IMR-90 (cell line): ENCODE measurements around the gene LYSMD4. TPM values are rescaled to one million over a fixed set of nuclear protein-coding genes. Genes with fewer than 3 reads are reported as not detected.

Experiments
- ATAC-seq: fragments of 200-7000 bp; cut with Tn5 transposase; 2 replicates; pipeline ENCODE4 v1.9.1; 2020; ENCODE audit warnings: low read depth, mild to moderate bottlenecking, moderate library complexity
- BruUV-seq: library from RNA; stranded (reverse); fragments of 400-500 nt; replicated peaks from 2 replicates; lab custom pipeline; 2021; lab: Mats Ljungman, UMichigan
- CTCF ChIA-PET: fragments of 300-600 bp; formaldehyde crosslinking; extraction: SDS; loops from one replicate; lab custom pipeline; 2021; ENCODE audit warnings: antibody characterized with exemption; lab: Yijun Ruan, JAX
- POLR2A ChIA-PET: fragments of 300-600 bp; sonication (Branson Sonifier 250); formaldehyde crosslinking; loops from one replicate; lab custom pipeline; 2022; ENCODE audit warnings: antibody characterized with exemption; ENCODE audit not compliant: unreplicated experiment; lab: Charles Lee
- DNase-seq: peaks from one replicate; pipeline ENCODE4 v3.0.0; 2013
- H2AFZ ChIP-seq: replicated peaks from 2 replicates; pipeline ENCODE3; 2013; ENCODE audit warnings: low read length, mild to moderate bottlenecking; ENCODE audit not compliant: poor library complexity
- H2AK5ac ChIP-seq: 2 replicates; pipeline ENCODE4 v1.6.1; 2013; ENCODE audit warnings: low read depth, low read length, inconsistent platforms
- H2AK9ac ChIP-seq: replicated peaks from 2 replicates; pipeline ENCODE3; 2013; ENCODE audit warnings: mild to moderate bottlenecking, low read depth, low read length, moderate library complexity; ENCODE audit not compliant: poor library complexity
- H2BK120ac ChIP-seq: 2 replicates; pipeline ENCODE4 v1.6.1; 2013; ENCODE audit warnings: low read depth, low read length, inconsistent platforms
- H2BK15ac ChIP-seq: 3 replicates; pipeline ENCODE4 v1.6.1; 2013; ENCODE audit warnings: low read depth, low read length, inconsistent platforms
- H2BK20ac ChIP-seq: 2 replicates; pipeline ENCODE4 v1.6.1; 2013; ENCODE audit warnings: low read depth, mild to moderate bottlenecking, inconsistent platforms, low read length, moderate library complexity
- H2BK5ac ChIP-seq: 2 replicates; pipeline ENCODE4 v1.6.1; 2013; ENCODE audit warnings: mild to moderate bottlenecking, low read depth, low read length, inconsistent platforms; ENCODE audit not compliant: poor library complexity, severe bottlenecking
- H3K14ac ChIP-seq: replicated peaks from 2 replicates; pipeline ENCODE4 v1.6.1; 2013; ENCODE audit warnings: low read depth, low read length, inconsistent platforms
- H3K18ac ChIP-seq: 2 replicates; pipeline ENCODE4 v1.6.1; 2013; ENCODE audit warnings: low read depth, low read length, control low read depth
- H3K23ac ChIP-seq: 2 replicates; pipeline ENCODE4 v1.6.1; 2013; ENCODE audit warnings: low read depth, low read length, inconsistent platforms
- H3K27ac ChIP-seq: 2 replicates; pipeline ENCODE4 v1.5.1; 2013; ENCODE audit warnings: mild to moderate bottlenecking, control low read depth, low read length; ENCODE audit not compliant: insufficient read depth
- H3K27me3 ChIP-seq: 2 replicates; pipeline ENCODE4 v1.6.1; 2013; ENCODE audit warnings: low read length; ENCODE audit not compliant: control insufficient read depth, insufficient read depth
- H3K36me3 ChIP-seq: 2 replicates; pipeline ENCODE4 v1.6.1; 2013; ENCODE audit warnings: low read length, mixed read lengths; ENCODE audit not compliant: control insufficient read depth, insufficient read depth
- H3K4ac ChIP-seq: 2 replicates; pipeline ENCODE4 v1.6.1; 2013; ENCODE audit warnings: low read depth, low read length, inconsistent platforms
- H3K4me1 ChIP-seq: 2 replicates; pipeline ENCODE4 v1.6.1; 2013; ENCODE audit warnings: low read length, mixed read lengths; ENCODE audit not compliant: control insufficient read depth, insufficient read depth
- H3K4me2 ChIP-seq: 2 replicates; pipeline ENCODE4 v1.6.1; 2013; ENCODE audit warnings: low read depth, mild to moderate bottlenecking, control low read depth, low read length, moderate library complexity
- H3K4me3 ChIP-seq: 2 replicates; pipeline ENCODE4 v1.5.1; 2013; ENCODE audit warnings: low read depth, mild to moderate bottlenecking, control low read depth, low read length, moderate library complexity; ENCODE audit not compliant: insufficient read depth
- H3K56ac ChIP-seq: 2 replicates; pipeline ENCODE4 v1.6.1; 2013; ENCODE audit warnings: low read length, inconsistent platforms; ENCODE audit not compliant: insufficient read depth; ENCODE audit errors: extremely low read depth
- H3K79me1 ChIP-seq, 2 experiments: 2 replicates each; pipeline ENCODE4 v1.6.1; 2013; ENCODE audit warnings: low read length in 2 of 2, inconsistent platforms in 1 of 2, low read depth in 1 of 2
- H3K9ac ChIP-seq: 2 replicates; pipeline ENCODE4 v1.6.1; 2013; ENCODE audit warnings: low read depth, low read length, control low read depth
- H3K9me1 ChIP-seq: 2 replicates; pipeline ENCODE4 v1.6.1; 2013; ENCODE audit warnings: low read length, inconsistent platforms; ENCODE audit not compliant: insufficient read depth
- H3K9me3 ChIP-seq: 2 replicates; pipeline ENCODE4 v1.6.1; 2013; ENCODE audit warnings: low read length; ENCODE audit not compliant: control insufficient read depth, insufficient read depth
- H4K20me1 ChIP-seq: 2 replicates; pipeline ENCODE4 v1.6.1; 2013; ENCODE audit warnings: low read length, inconsistent platforms; ENCODE audit not compliant: insufficient read depth
- H4K5ac ChIP-seq: 2 replicates; pipeline ENCODE4 v1.6.1; 2013; ENCODE audit warnings: mild to moderate bottlenecking, low read depth, low read length, control low read depth
- H4K8ac ChIP-seq, 2 experiments: 2 replicates each; pipeline ENCODE4 v1.6.1; 2013; ENCODE audit warnings: low read depth in 2 of 2, low read length in 2 of 2, control low read depth in 1 of 2, inconsistent platforms in 1 of 2
- H4K91ac ChIP-seq: 2 replicates; pipeline ENCODE4 v1.6.1; 2013; ENCODE audit warnings: low read depth, low read length, inconsistent platforms; ENCODE audit not compliant: insufficient read depth
- CEBPB ChIP-seq: IDR thresholded peaks from 2 replicates; pipeline ENCODE4 v1.6.1; 2012; ENCODE audit warnings: low read depth, low read length, improper control_type of control experiment
- CHD1 ChIP-seq: IDR thresholded peaks from 2 replicates; pipeline ENCODE4 v1.6.1; 2012; ENCODE audit warnings: low read depth, low read length, improper control_type of control experiment
- ELK1 ChIP-seq: fragments of 150-350 bp; IDR thresholded peaks from 2 replicates; pipeline ENCODE4 v1.6.1; 2016; ENCODE audit warnings: low read depth, mild to moderate bottlenecking, low read length, moderate library complexity, borderline replicate concordance
- FOS ChIP-seq: fragments of 150-350 bp; IDR thresholded peaks from 2 replicates; pipeline ENCODE4 v1.6.1; 2016; ENCODE audit warnings: low read depth, low read length
- MXI1 ChIP-seq: IDR thresholded peaks from 2 replicates; pipeline ENCODE4 v1.6.1; 2012; ENCODE audit warnings: low read depth, mild to moderate bottlenecking, low read length, moderate library complexity, borderline replicate concordance
- NFE2L2 ChIP-seq: fragments of 150-350 bp; IDR thresholded peaks from 2 replicates; pipeline ENCODE4 v1.6.1; 2016; ENCODE audit warnings: low read depth, mild to moderate bottlenecking, low read length
- RAD21 ChIP-seq: IDR thresholded peaks from 2 replicates; pipeline ENCODE4 v1.6.1; 2012; ENCODE audit warnings: low read length, improper control_type of control experiment
- RCOR1 ChIP-seq: IDR thresholded peaks from 2 replicates; pipeline ENCODE4 v1.6.1; 2012; ENCODE audit warnings: mild to moderate bottlenecking, low read length, improper control_type of control experiment; ENCODE audit not compliant: insufficient replicate concordance
- WGBS, 2 experiments: methylation state at CpG; one replicate each; pipeline versions ENCODE4 v1.1.5 to v1.1.7; 2013; ENCODE audit warnings: missing lambda C conversion rate in 2 of 2; ENCODE audit not compliant: insufficient read length in 1 of 2; ENCODE audit errors: extremely low coverage in 2 of 2; 5-methylcytosine and 5-hydroxymethylcytosine counted together
- dilution Hi-C: fragments of 300-500 bp; cut with HindIII; formaldehyde crosslinking; loops from one replicate; pipeline ENCODE4 v1.14.3; 2018; ENCODE audit warnings: low sequenced_read_pairs; ENCODE audit not compliant: unreplicated experiment
- in situ Hi-C: fragments of 300-500 bp; cut with MboI; formaldehyde crosslinking; loops from 3 replicates; pipeline ENCODE4 v1.14.3; 2019; ENCODE audit warnings: low sequenced_read_pairs, inconsistent platforms, mixed read lengths
- intact Hi-C: fragments of 100-400 bp; cut with micrococcal nuclease; formaldehyde crosslinking; loops from 2 replicates; pipeline ENCODE4 v1.10.0; 2022
- polyA plus RNA-seq, 3 experiments: library from polyadenylated mRNA; depleted of rRNA; stranded (reverse); fragments of >200 nt; gene quantifications; 2 replicates each; pipeline ENCODE4 v1.2.3, GENCODE V29; 2012; ENCODE audit warnings: low replicate concordance in 1 of 3
- total RNA-seq: library from RNA; depleted of rRNA; stranded (reverse); fragments of >200 nt; gene quantifications from 2 replicates; pipeline ENCODE4 v1.2.3, GENCODE V29; 2012
- TF ChIP-seq, protein P1 (sequence below): fragments of 150-350 bp; IDR thresholded peaks from 2 replicates; pipeline ENCODE4 v1.6.1; 2017; ENCODE audit warnings: mild to moderate bottlenecking, antibody characterized with exemption, low read length, low read depth

The LYSMD4 gene
- total and polyA plus RNA-seq, 2 of the 4 experiments (the other 2 are of a cell fraction), result 4.5 to 5.0 TPM

GRCh38 chr15:99749386-99749785, 16.1 kb upstream of the LYSMD4 start:
- in situ Hi-C loops, result loop anchor here (25.0 kb wide), 1 partner anchor 637 kb away; the partner anchor contains the start of gene SYNM

More at GRCh38 chr15:99749386-99749785, 16.1 kb upstream of the LYSMD4 start:
- Histone ChIP-seq H2AFZ (peak overlapping the region; percentile 55), H2BK120ac (no peak overlapping the region), H2AK9ac (no peak overlapping the region), H2AK5ac (no peak overlapping the region), H3K27ac (no peak overlapping the region), H4K8ac (no peak overlapping the region), H3K27me3 (peaks cover 25% of the 10 kb centered on the region), H3K9me3 (no peaks in the 10 kb centered on the region), H3K14ac (no peak overlapping the region), H3K36me3 (no peaks in the 10 kb centered on the region), H3K18ac (no peak overlapping the region), H3K56ac (no peak overlapping the region), H4K5ac (no peak overlapping the region), H4K20me1 (no peaks in the 10 kb centered on the region), H3K79me1 (no peaks in the 10 kb centered on the region), H3K9ac (no peak overlapping the region), H2BK20ac (no peak overlapping the region), H2BK5ac (no peak overlapping the region), H3K4me3 (no peak overlapping the region), H3K4ac (no peak overlapping the region), H3K23ac (no peak overlapping the region), H2BK15ac (no peak overlapping the region), H3K4me1 (no peaks in the 10 kb centered on the region), H3K4me2 (no peak overlapping the region), H4K91ac (no peak overlapping the region), H3K9me1 (no peaks in the 10 kb centered on the region)
- intact Hi-C loops (no loop called here), dilution Hi-C loops (no loop called here)
- TF ChIP-seq RCOR1, result no peak
- no peak for TF ChIP-seq FOS
- TF ChIP-seq CEBPB, result no peak
- TF ChIP-seq RAD21, result no peak
- TF ChIP-seq ELK1, result no peak
- no peak for TF ChIP-seq CHD1
- TF ChIP-seq, protein P1, sequence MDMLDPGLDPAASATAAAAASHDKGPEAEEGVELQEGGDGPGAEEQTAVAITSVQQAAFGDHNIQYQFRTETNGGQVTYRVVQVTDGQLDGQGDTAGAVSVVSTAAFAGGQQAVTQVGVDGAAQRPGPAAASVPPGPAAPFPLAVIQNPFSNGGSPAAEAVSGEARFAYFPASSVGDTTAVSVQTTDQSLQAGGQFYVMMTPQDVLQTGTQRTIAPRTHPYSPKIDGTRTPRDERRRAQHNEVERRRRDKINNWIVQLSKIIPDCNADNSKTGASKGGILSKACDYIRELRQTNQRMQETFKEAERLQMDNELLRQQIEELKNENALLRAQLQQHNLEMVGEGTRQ, result no peak
- no peak for TF ChIP-seq NFE2L2
- no peak for TF ChIP-seq MXI1
- ChIA-PET POLR2A (interaction anchor here (0.6 kb wide), 1 partner anchor 49 kb away, joined by 3 read pairs; no protein-coding TSS in a partner anchor), CTCF (no interaction called here)
- no peak for ATAC-seq
- WGBS, 2 experiments, result no CpG with 5 or more reads among the region's 6 CpGs
- BruUV-seq, result no TSS peak
- peak; percentile 10 for DNase-seq
